K562 (cell line): ENCODE data around the gene CDC6. TPM values are rescaled to one million over a fixed set of nuclear protein-coding genes. Genes with fewer than 3 reads are reported as not detected.

Experiments
- ARNT ChIP-seq, 2 experiments: fragments of 450-650 bp; IDR thresholded peaks; 2 replicates each; pipeline ENCODE4 v1.6.1; 2016; ENCODE audit warnings: mild to moderate bottlenecking in 1 of 2
- LEF1 ChIP-seq: fragments of 450-650 bp; IDR thresholded peaks from 2 replicates; pipeline ENCODE4 v1.6.1; 2016; ENCODE audit warnings: mild to moderate bottlenecking
- NFE2L1 ChIP-seq: fragments of 450-650 bp; IDR thresholded peaks from 2 replicates; pipeline ENCODE4 v1.6.1; 2016; ENCODE audit warnings: missing genetic modification characterization, low read depth, mild to moderate bottlenecking, missing compliant biosample characterization, moderate library complexity, borderline replicate concordance
- RBM15 ChIP-seq: fragments of 200-400 bp; formaldehyde crosslinking; IDR thresholded peaks from 2 replicates; pipeline ENCODE4 v1.6.1; 2018; ENCODE audit warnings: mild to moderate bottlenecking, low read length, moderate library complexity; ENCODE audit not compliant: insufficient read depth
- ZNF655 ChIP-seq: fragments of 250-450 bp; sonication (Bioruptor Pico); IDR thresholded peaks from 2 replicates; pipeline ENCODE4 v1.5.0; 2021
- polyA plus RNA-seq, 8 experiments: library from polyadenylated mRNA; depleted of rRNA in 4 of 8; stranded (reverse) in 5 of 8; unstranded in 3 of 8; fragments of >200 nt; fragmentation: Nextera tagmentation in 2 of 8; fragmentation: Illumina TruSeq in 1 of 8; extraction: Ambion mirVana in 2 of 8; extraction: Trizol in 1 of 8; gene quantifications; 2 replicates each; pipeline versions ENCODE4 v1.2.1 to v1.2.3, GENCODE V29; 2011 to 2014; ENCODE audit warnings: inconsistent platforms in 1 of 8, missing spikeins in 1 of 8
- total RNA-seq, 7 experiments: library from RNA; depleted of rRNA in 6 of 7; stranded (reverse); fragments of >200 nt in 6 of 7; fragmentation: Illumina TruSeq in 2 of 7; extraction: Trizol in 2 of 7; gene quantifications; 2 replicates each; pipeline versions ENCODE4 v1.2.1 to v1.2.3, GENCODE V29; 2011 to 2021; ENCODE audit warnings: low replicate concordance in 1 of 7
- TF ChIP-seq, protein P1 (sequence below): conservative IDR thresholded peaks from 2 replicates; pipeline ENCODE4 v1.6.1; 2011; ENCODE audit warnings: low read depth, mild to moderate bottlenecking, low read length; ENCODE audit not compliant: control insufficient read depth
- TF ChIP-seq, protein P2 (sequence below): fragments of 250-450 bp; sonication (Bioruptor Pico); IDR thresholded peaks from 2 replicates; pipeline ENCODE4 v1.5.0; 2021

Gene CDC6
- total and polyA plus RNA-seq, 9 of the 15 experiments (the other 6 are each of a cell fraction or from before 2014, with no cell fraction given): 29.6 to 141 (median 106) TPM

DNA sequence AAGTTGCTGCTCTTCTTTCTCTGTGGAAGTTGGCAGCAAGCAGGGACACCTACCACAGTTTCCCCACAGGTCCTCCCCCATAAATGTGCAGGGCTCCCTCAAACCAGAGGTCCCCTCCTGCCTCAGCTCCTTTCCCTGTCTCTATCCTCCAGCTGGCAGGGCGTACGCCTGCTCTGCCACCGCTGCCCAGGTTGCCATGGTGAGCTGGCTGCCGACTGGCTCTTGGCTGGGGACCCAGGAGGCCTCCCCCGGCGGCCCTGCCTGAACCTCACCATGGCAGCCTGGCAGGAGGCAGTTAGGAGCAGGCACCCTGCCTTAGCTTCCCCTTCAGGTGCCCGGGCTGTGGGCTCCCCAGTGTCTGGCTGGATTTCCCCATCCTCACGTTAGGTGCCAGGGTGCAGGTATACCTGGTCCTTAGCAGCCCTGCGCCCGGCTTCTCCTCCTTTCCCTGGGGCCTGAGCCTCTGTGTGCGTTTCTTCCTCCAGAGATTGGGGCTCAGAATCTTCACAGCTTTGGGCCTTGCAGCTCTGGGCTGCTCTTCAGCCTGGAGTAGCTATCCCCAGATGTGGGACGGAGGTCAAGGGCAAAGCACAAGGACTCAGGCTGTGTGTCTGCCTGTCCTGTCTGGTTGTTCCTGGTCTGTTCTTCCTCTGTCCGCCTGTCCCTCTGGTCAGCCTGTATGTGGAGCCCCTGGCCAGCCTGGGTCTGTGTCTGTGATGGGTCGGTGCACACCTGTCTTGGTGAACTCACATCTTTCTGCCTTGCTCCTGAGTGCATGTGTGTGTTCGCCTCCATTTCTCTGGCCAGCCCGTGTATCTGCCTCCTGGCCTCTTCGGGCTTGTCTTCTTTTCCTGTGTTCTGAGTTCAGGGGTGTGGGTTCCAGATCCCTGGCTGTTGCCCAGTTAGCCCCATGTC is 61.1 kb downstream of the CDC6 start (continued):
- no peak for TF ChIP-seq NFE2L1 (tag)
- no peak for TF ChIP-seq ZNF655 (CRISPR knock-in tag)
- no peak for TF ChIP-seq RBM15
- no peak for TF ChIP-seq ARNT (IDR thresholded peaks at IDR 0.05)
- TF ChIP-seq, protein P1, sequence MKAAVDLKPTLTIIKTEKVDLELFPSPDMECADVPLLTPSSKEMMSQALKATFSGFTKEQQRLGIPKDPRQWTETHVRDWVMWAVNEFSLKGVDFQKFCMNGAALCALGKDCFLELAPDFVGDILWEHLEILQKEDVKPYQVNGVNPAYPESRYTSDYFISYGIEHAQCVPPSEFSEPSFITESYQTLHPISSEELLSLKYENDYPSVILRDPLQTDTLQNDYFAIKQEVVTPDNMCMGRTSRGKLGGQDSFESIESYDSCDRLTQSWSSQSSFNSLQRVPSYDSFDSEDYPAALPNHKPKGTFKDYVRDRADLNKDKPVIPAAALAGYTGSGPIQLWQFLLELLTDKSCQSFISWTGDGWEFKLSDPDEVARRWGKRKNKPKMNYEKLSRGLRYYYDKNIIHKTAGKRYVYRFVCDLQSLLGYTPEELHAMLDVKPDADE: no peak
- TF ChIP-seq, protein P2, sequence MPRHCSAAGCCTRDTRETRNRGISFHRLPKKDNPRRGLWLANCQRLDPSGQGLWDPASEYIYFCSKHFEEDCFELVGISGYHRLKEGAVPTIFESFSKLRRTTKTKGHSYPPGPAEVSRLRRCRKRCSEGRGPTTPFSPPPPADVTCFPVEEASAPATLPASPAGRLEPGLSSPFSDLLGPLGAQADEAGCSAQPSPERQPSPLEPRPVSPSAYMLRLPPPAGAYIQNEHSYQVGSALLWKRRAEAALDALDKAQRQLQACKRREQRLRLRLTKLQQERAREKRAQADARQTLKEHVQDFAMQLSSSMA: no peak
- TF ChIP-seq LEF1: no peak
